Dedifferentiated amniotic fluid mesenchymal stem cell (primary cell): ENCODE results near the gene PDS5A.
"Not testable (repeated sequence)": the region's sequence is repeated elsewhere in the genome, so short reads cannot be mapped to it uniquely, and the experiment has no call there.

Experiments
- DNase-seq: peaks from one replicate; pipeline ENCODE4 v3.0.0-alpha.2; 2016; ENCODE audit errors: extremely low spot score

PDS5A gene

GRCh38 chr4:39899291-39899690, 78.4 kb downstream of the PDS5A start:
- DNase-seq, result no peak

- DNase-seq, result no peak
Observed at GRCh38 chr4:39898015-39898414, 79.7 kb downstream of the PDS5A start.

- DNase-seq, result no peak
Observed at GRCh38 chr4:39893693-39894072, 84.0 kb downstream of the PDS5A start.

GRCh38 chr4:39892988-39893692, 84.6 kb downstream of the PDS5A start:
- DNase-seq, result no peak

GRCh38 chr4:39889226-39889625, 88.5 kb downstream of the PDS5A start:
- no peak for DNase-seq

- DNase-seq, result no peak
Observed at GRCh38 chr4:39888541-39888940, 89.2 kb downstream of the PDS5A start.

GRCh38 chr4:39883646-39884045, 94.1 kb downstream of the PDS5A start:
- DNase-seq, result no peak

GRCh38 chr4:39881789-39882188, 95.9 kb downstream of the PDS5A start:
- DNase-seq, result no peak

- DNase-seq, result no peak
Observed at GRCh38 chr4:39877971-39878370, 99.7 kb downstream of the PDS5A start.

- no peak for DNase-seq
Observed at GRCh38 chr4:39873823-39874222, 103.9 kb downstream of the PDS5A start.

- no peak for DNase-seq
Observed at GRCh38 chr4:39865280-39865679, 112.4 kb downstream of the PDS5A start.

- DNase-seq, result no peak
Observed at GRCh38 chr4:39864391-39864790, 113.3 kb downstream of the PDS5A start.

GRCh38 chr4:39860804-39861203, 116.9 kb downstream of the PDS5A start:
- no peak for DNase-seq

GRCh38 chr4:39855909-39856512, 121.7 kb downstream of the PDS5A start:
- DNase-seq, result no peak

GRCh38 chr4:39852636-39853035, 125.1 kb downstream of the PDS5A start:
- DNase-seq, result no peak

- no peak for DNase-seq
Observed at GRCh38 chr4:39850727-39851126, 127.0 kb downstream of the PDS5A start.

GRCh38 chr4:39846705-39847104, 131.0 kb downstream of the PDS5A start:
- no peak for DNase-seq

- DNase-seq, result no peak
Observed at GRCh38 chr4:39846120-39846519, 131.6 kb downstream of the PDS5A start.

- no peak for DNase-seq
Observed at GRCh38 chr4:39841894-39842293, 135.8 kb downstream of the PDS5A start.

GRCh38 chr4:39840516-39840915, 137.2 kb downstream of the PDS5A start:
- DNase-seq, result not testable (repeated sequence)

GRCh38 chr4:39840027-39840426, 137.7 kb downstream of the PDS5A start:
- no peak for DNase-seq

- not testable (repeated sequence) for DNase-seq
Observed at GRCh38 chr4:39838431-39838830, 139.3 kb downstream of the PDS5A start.

GRCh38 chr4:39834269-39834668, 143.4 kb downstream of the PDS5A start:
- no peak for DNase-seq

GRCh38 chr4:39825741-39826231, 151.9 kb downstream of the PDS5A start:
- DNase-seq, result no peak
